WTC11 (cell line): ENCODE data around the gene GPR39. TPM values are rescaled to one million over a fixed set of nuclear protein-coding genes. Genes with fewer than 3 reads are reported as not detected.

Experiments used
- ATAC-seq: fragments of 200-7000 bp; cut with Tn5 transposase; 2 replicates; pipeline ENCODE4 v1.10.0; 2021; ENCODE audit warnings: mild to moderate bottlenecking, moderate library complexity
- CTCF ChIA-PET: fragments of 300-600 bp; sonication (Branson Sonifier 250); formaldehyde crosslinking; loops from one replicate; lab custom pipeline; 2021; ENCODE audit warnings: antibody characterized with exemption; lab: Charles Lee
- POLR2A ChIA-PET: fragments of 350-600 bp; sonication (Branson Sonifier 250); formaldehyde crosslinking; loops from one replicate; lab custom pipeline; 2021; ENCODE audit warnings: antibody characterized with exemption; lab: Charles Lee
- DNase-seq: peaks from one replicate; pipeline ENCODE4 v3.0.0; 2021; ENCODE audit warnings: low spot score
- H3K27ac Mint-ChIP-seq: 2 replicates; pipeline ENCODE4 v1.8.0; 2021; ENCODE audit warnings: mixed read lengths
- H3K27me3 Mint-ChIP-seq: 2 replicates; pipeline ENCODE4 v1.8.0; 2021; ENCODE audit warnings: low read depth, mild to moderate bottlenecking, moderate library complexity, mixed read lengths
- H3K36me3 Mint-ChIP-seq: 2 replicates; pipeline ENCODE4 v1.8.0; 2021; ENCODE audit warnings: mixed read lengths
- H3K4me1 Mint-ChIP-seq: 2 replicates; pipeline ENCODE4 v1.8.0; 2022; ENCODE audit warnings: mixed read lengths
- H3K4me3 Mint-ChIP-seq: 2 replicates; pipeline ENCODE4 v1.8.0; 2021; ENCODE audit warnings: mild to moderate bottlenecking, moderate library complexity, mixed read lengths
- H3K9me3 Mint-ChIP-seq: 2 replicates; pipeline ENCODE4 v1.8.0; 2021; ENCODE audit warnings: mixed read lengths
- ARID4B ChIP-seq: sonication (generic); formaldehyde crosslinking; IDR thresholded peaks from 2 replicates; pipeline ENCODE4 v1.8.0; 2023; ENCODE audit warnings: missing genetic modification reagents, mild to moderate bottlenecking, borderline replicate concordance
- CBFB ChIP-seq: sonication (generic); formaldehyde crosslinking; IDR thresholded peaks from 2 replicates; pipeline ENCODE4 v1.8.1; 2022; ENCODE audit warnings: mild to moderate bottlenecking, low read depth, missing genetic modification reagents
- E2F4 ChIP-seq: sonication (generic); formaldehyde crosslinking; IDR thresholded peaks from 2 replicates; pipeline ENCODE4 v1.8.1; 2022; ENCODE audit warnings: low read depth, mild to moderate bottlenecking, moderate library complexity, missing genetic modification reagents, borderline replicate concordance
- ESRRA ChIP-seq: sonication (generic); formaldehyde crosslinking; IDR thresholded peaks from 2 replicates; pipeline ENCODE4 v1.8.1; 2022; ENCODE audit warnings: mild to moderate bottlenecking, missing genetic modification reagents, borderline replicate concordance
- ETV6 ChIP-seq: sonication (generic); formaldehyde crosslinking; IDR thresholded peaks from 2 replicates; pipeline ENCODE4 v1.8.1; 2022; ENCODE audit warnings: mild to moderate bottlenecking, missing genetic modification reagents
- HMGA2 ChIP-seq: fragments of 250-450 bp; sonication (Bioruptor Pico); IDR thresholded peaks from 2 replicates; pipeline ENCODE4 v1.4.0; 2021; ENCODE audit warnings: mild to moderate bottlenecking, moderate library complexity
- IRF1 ChIP-seq: sonication (generic); formaldehyde crosslinking; IDR thresholded peaks from 2 replicates; pipeline ENCODE4 v1.8.0; 2023; ENCODE audit warnings: missing genetic modification reagents
- MAX ChIP-seq: sonication (generic); formaldehyde crosslinking; IDR thresholded peaks from 2 replicates; pipeline ENCODE4 v1.8.0; 2022; ENCODE audit warnings: mild to moderate bottlenecking, missing genetic modification reagents
- MLX ChIP-seq: sonication (generic); formaldehyde crosslinking; IDR thresholded peaks from 2 replicates; pipeline ENCODE4 v1.8.1; 2023; ENCODE audit warnings: mild to moderate bottlenecking, missing genetic modification reagents, moderate library complexity
- NFYB ChIP-seq: sonication (generic); formaldehyde crosslinking; conservative IDR thresholded peaks from 2 replicates; pipeline ENCODE4 v1.8.0; 2022; ENCODE audit warnings: low read depth, missing genetic modification reagents
- NR2C2 ChIP-seq: sonication (generic); formaldehyde crosslinking; IDR thresholded peaks from 2 replicates; pipeline ENCODE4 v1.8.0; 2022; ENCODE audit warnings: mild to moderate bottlenecking, missing genetic modification reagents
- SOX15 ChIP-seq: fragments of 250-450 bp; sonication (Bioruptor Pico); IDR thresholded peaks from 2 replicates; pipeline ENCODE4 v1.9.0; 2021; ENCODE audit warnings: mild to moderate bottlenecking
- SP1 ChIP-seq: sonication (generic); formaldehyde crosslinking; conservative IDR thresholded peaks from 2 replicates; pipeline ENCODE4 v1.8.1; 2022; ENCODE audit warnings: missing genetic modification reagents
- TEAD1 ChIP-seq: sonication (generic); formaldehyde crosslinking; IDR thresholded peaks from 2 replicates; pipeline ENCODE4 v1.8.0; 2022; ENCODE audit warnings: mild to moderate bottlenecking, missing genetic modification reagents
- ZBTB43 ChIP-seq: sonication (generic); formaldehyde crosslinking; IDR thresholded peaks from 2 replicates; pipeline ENCODE4 v1.8.1; 2023; ENCODE audit warnings: mild to moderate bottlenecking, missing genetic modification reagents
- ZNF232 ChIP-seq: sonication (generic); formaldehyde crosslinking; IDR thresholded peaks from 2 replicates; pipeline ENCODE4 v1.8.0; 2022; ENCODE audit warnings: mild to moderate bottlenecking, missing genetic modification reagents
- ZNF281 ChIP-seq: sonication (generic); formaldehyde crosslinking; IDR thresholded peaks from 2 replicates; pipeline ENCODE4 v1.8.0; 2023; ENCODE audit warnings: mild to moderate bottlenecking, missing genetic modification reagents
- ZNF416 ChIP-seq: fragments of 250-450 bp; sonication (Bioruptor Pico); IDR thresholded peaks from 2 replicates; pipeline ENCODE4 v1.9.0; 2021; ENCODE audit warnings: mild to moderate bottlenecking, inconsistent platforms
- ZNF512 ChIP-seq: sonication (generic); formaldehyde crosslinking; IDR thresholded peaks from 2 replicates; pipeline ENCODE4 v1.8.1; 2022; ENCODE audit warnings: missing genetic modification reagents, borderline replicate concordance
- ZSCAN18 ChIP-seq: fragments of 250-450 bp; sonication (Bioruptor Pico); IDR thresholded peaks from 2 replicates; pipeline ENCODE4 v2.1.2; 2022; ENCODE audit warnings: mild to moderate bottlenecking, moderate library complexity
- total RNA-seq: library from RNA; stranded (reverse); gene quantifications from 3 replicates; pipeline ENCODE4 v1.2.3, GENCODE V29; 2021

Gene GPR39
- total RNA-seq, 1 experiment from 2014 or later = 0.74 TPM

GRCh38 chr2:132671151-132671835 is 254.7 kb downstream of the GPR39 start:
- TF ChIP-seq ZSCAN18 (CRISPR knock-in tag) (no peak), ZNF232 (CRISPR knock-in tag) (no peak), ESRRA (CRISPR knock-in tag) (no peak), E2F4 (CRISPR knock-in tag) (no peak), ZNF512 (no peak), MAX (CRISPR knock-in tag) (0 out of 2 replicates have a peak, but pooled peaks have one; percentile 13), MLX (CRISPR knock-in tag) (no peak)
- Mint-ChIP-seq H3K9me3 (no peaks in the 10 kb centered on the region), H3K4me3 (peak overlapping the region; percentile 82), H3K27me3 (peaks cover 97% of the 10 kb centered on the region), H3K27ac (no peak overlapping the region), H3K36me3 (no peaks in the 10 kb centered on the region), H3K4me1 (peaks cover 21% of the 10 kb centered on the region)
- ChIA-PET CTCF (interaction anchor here (3.1 kb wide), 1 partner anchor 241 kb away, joined by 22 read pairs; no protein-coding TSS in a partner anchor), POLR2A (no interaction called here)
- ATAC-seq = peak; percentile 26
- DNase-seq = peak; percentile 52

GRCh38 chr2:132676999-132677398 is 260.4 kb downstream of the GPR39 start:
- Mint-ChIP-seq H3K4me1 (no peaks in the 10 kb centered on the region), H3K27me3 (peaks cover 81% of the 10 kb centered on the region), H3K36me3 (no peaks in the 10 kb centered on the region), H3K4me3 (no peak overlapping the region), H3K27ac (no peak overlapping the region), H3K9me3 (no peaks in the 10 kb centered on the region)
- ChIA-PET POLR2A (no interaction called here), CTCF (interaction anchor here (1.3 kb wide), 1 partner anchor 26 kb away, joined by 3 read pairs; no protein-coding TSS in a partner anchor)
- no peak for DNase-seq
- ATAC-seq = no peak
- TF ChIP-seq TEAD1 (CRISPR knock-in tag) = no peak
- TF ChIP-seq HMGA2 (CRISPR knock-in tag) = no peak
- TF ChIP-seq ZBTB43 (CRISPR knock-in tag) = no peak
- no peak for TF ChIP-seq SOX15 (CRISPR knock-in tag)
- no peak for TF ChIP-seq ETV6 (CRISPR knock-in tag)
- TF ChIP-seq NR2C2 (CRISPR knock-in tag) = no peak
- no peak for TF ChIP-seq SP1 (CRISPR knock-in tag)
- no peak for TF ChIP-seq NFYB
- TF ChIP-seq ZNF416 (CRISPR knock-in tag) = no peak
- TF ChIP-seq ARID4B (CRISPR knock-in tag) = no peak
- TF ChIP-seq CBFB (CRISPR knock-in tag) = no peak
- TF ChIP-seq ZNF232 (CRISPR knock-in tag) = no peak
- no peak for TF ChIP-seq IRF1 (CRISPR knock-in tag)
- no peak for TF ChIP-seq ZNF281 (CRISPR knock-in tag)
